Activated T-helper 2 cell treated with anti-CD3 and anti-CD28 coated beads, Interferon-gamma antibody, Interleukin-2, Interleukin-4, amounts not matched to agents 10 μg/mL and 5 μg/mL and 100 μg/mL, durations not matched to agents 14 hours and 24 hours and 36 hours (primary cell): ENCODE data around the gene KLHL24. TPM values are rescaled to one million over a fixed set of nuclear protein-coding genes. Genes with fewer than 3 reads are reported as not detected.
A peak's percentile ranks its signal among the peaks of the same experiment; 100 is the strongest.
"Not testable (repeated sequence)": the region's sequence is repeated elsewhere in the genome, so short reads cannot be mapped to it uniquely, and the experiment has no call there.

Experiments used
- DNase-seq: peaks from one replicate; pipeline ENCODE4 v3.0.0; 2021; ENCODE audit warnings: low spot score
- H3K27ac Mint-ChIP-seq: one replicate; pipeline ENCODE4 v1.8.0; 2021; ENCODE audit warnings: mixed read lengths
- H3K27me3 Mint-ChIP-seq: one replicate; pipeline ENCODE4 v1.8.0; 2021; ENCODE audit warnings: low read depth, mixed read lengths
- H3K36me3 Mint-ChIP-seq: one replicate; pipeline ENCODE4 v1.8.0; 2021; ENCODE audit warnings: low read depth, mixed read lengths
- H3K4me1 Mint-ChIP-seq: one replicate; pipeline ENCODE4 v1.8.0; 2021; ENCODE audit warnings: low read depth, mixed read lengths
- H3K4me3 Mint-ChIP-seq: one replicate; pipeline ENCODE4 v1.8.0; 2021; ENCODE audit warnings: low read depth, mild to moderate bottlenecking, moderate library complexity, mixed read lengths
- H3K9me3 Mint-ChIP-seq: one replicate; pipeline ENCODE4 v1.8.0; 2021; ENCODE audit warnings: mixed read lengths
- intact Hi-C: fragments of 100-400 bp; cut with micrococcal nuclease; formaldehyde crosslinking; loops from one replicate; pipeline ENCODE4 v1.15.1; 2023
- total RNA-seq: library from RNA; stranded (reverse); gene quantifications from 2 replicates; pipeline ENCODE4 v1.2.3, GENCODE V29; 2022

Gene KLHL24
- total RNA-seq, 1 donor from 2014 or later: 8.7 TPM

- H3K27me3 Mint-ChIP-seq, H3K9me3 Mint-ChIP-seq, H3K4me3 Mint-ChIP-seq, H3K27ac Mint-ChIP-seq, H3K36me3 Mint-ChIP-seq, H3K4me1 Mint-ChIP-seq, DNase-seq, intact Hi-C loops: not testable (repeated sequence)
Measured at GRCh38 chr3:183689621-183690020, 54.2 kb downstream of the KLHL24 start.

- H3K27ac Mint-ChIP-seq: no peak overlapping the region
- no peaks in the 10 kb centered on the region for H3K4me1 Mint-ChIP-seq
- peaks cover 3% of the 10 kb centered on the region for H3K27me3 Mint-ChIP-seq
- H3K36me3 Mint-ChIP-seq: no peaks in the 10 kb centered on the region
- intact Hi-C loops: no loop called here
- no peaks in the 10 kb centered on the region for H3K9me3 Mint-ChIP-seq
- no peak overlapping the region for H3K4me3 Mint-ChIP-seq
- DNase-seq: no peak
Measured at GRCh38 chr3:183690402-183690995, 55.1 kb downstream of the KLHL24 start.

GRCh38 chr3:183692436-183692835 is 57.0 kb downstream of the KLHL24 start:
- H3K36me3 Mint-ChIP-seq: no peaks in the 10 kb centered on the region
- no peak overlapping the region for H3K27ac Mint-ChIP-seq
- no peak for DNase-seq
- H3K9me3 Mint-ChIP-seq: no peaks in the 10 kb centered on the region
- H3K27me3 Mint-ChIP-seq: no peaks in the 10 kb centered on the region
- intact Hi-C loops: no loop called here
- peaks cover 5% of the 10 kb centered on the region for H3K4me1 Mint-ChIP-seq
- no peak overlapping the region for H3K4me3 Mint-ChIP-seq

- Mint-ChIP-seq H3K27me3 (no peaks in the 10 kb centered on the region), H3K4me1 (peaks cover 25% of the 10 kb centered on the region), H3K27ac (no peak overlapping the region), H3K9me3 (no peaks in the 10 kb centered on the region), H3K36me3 (peaks cover 23% of the 10 kb centered on the region), H3K4me3 (no peak overlapping the region)
- intact Hi-C loops: no loop called here
- no peak for DNase-seq
Measured at GRCh38 chr3:183695569-183696364, 60.3 kb downstream of the KLHL24 start.

- Mint-ChIP-seq H3K27me3 (no peaks in the 10 kb centered on the region), H3K27ac (peak overlapping the region; percentile 81), H3K4me1 (peaks cover 29% of the 10 kb centered on the region), H3K4me3 (peak overlapping the region; percentile 77), H3K36me3 (peaks cover 30% of the 10 kb centered on the region), H3K9me3 (no peaks in the 10 kb centered on the region)
- no peak for DNase-seq
- intact Hi-C loops: loop anchor here (1.0 kb wide), 2 partner anchors 61 to 142 kb away; partner anchors contain the start of gene KLHL6
Measured at GRCh38 chr3:183697123-183697609, 61.7 kb downstream of the KLHL24 start.

- H3K27me3 Mint-ChIP-seq: no peaks in the 10 kb centered on the region
- H3K4me1 Mint-ChIP-seq: peaks cover 29% of the 10 kb centered on the region
- peak within 1 kb of the TSS; percentile 84 for H3K27ac Mint-ChIP-seq
- DNase-seq: peak; percentile 66
- H3K9me3 Mint-ChIP-seq: no peaks in the 10 kb centered on the region
- H3K4me3 Mint-ChIP-seq: peak within 1 kb of the TSS; percentile 97
- intact Hi-C loops: loop anchor here (1.0 to 2.0 kb wide), 3 partner anchors 61 to 229 kb away; partner anchors contain the start of gene KLHL6
- H3K36me3 Mint-ChIP-seq: peaks cover 30% of the 10 kb centered on the region
Measured at GRCh38 chr3:183697610-183698317, 62.3 kb downstream of the KLHL24 start, which contains the start of gene YEATS2. Gene YEATS2, plus strand, starts transcription at chr3:183697797. Its CDS starts 17,366 bp downstream, at chr3:183715163.

GRCh38 chr3:183698318-183698751 is 62.9 kb downstream of the KLHL24 start:
- Mint-ChIP-seq H3K9me3 (no peaks in the 10 kb centered on the region), H3K36me3 (peaks cover 30% of the 10 kb centered on the region), H3K4me3 (peak overlapping the region; percentile 97), H3K27me3 (no peaks in the 10 kb centered on the region), H3K4me1 (peaks cover 30% of the 10 kb centered on the region), H3K27ac (peak overlapping the region; percentile 84)
- peak; percentile 25 for DNase-seq
- intact Hi-C loops: loop anchor here (2.0 kb wide), 1 partner anchor 230 kb away; no protein-coding TSS in a partner anchor

GRCh38 chr3:183698756-183699155 is 63.3 kb downstream of the KLHL24 start:
- Mint-ChIP-seq H3K36me3 (peaks cover 30% of the 10 kb centered on the region), H3K27ac (peak overlapping the region; percentile 84), H3K4me1 (peaks cover 31% of the 10 kb centered on the region), H3K27me3 (no peaks in the 10 kb centered on the region), H3K9me3 (no peaks in the 10 kb centered on the region), H3K4me3 (peak overlapping the region; percentile 97)
- intact Hi-C loops: loop anchor here (2.0 kb wide), 1 partner anchor 230 kb away; no protein-coding TSS in a partner anchor
- no peak for DNase-seq

GRCh38 chr3:183699238-183699947 is 64.0 kb downstream of the KLHL24 start:
- H3K9me3 Mint-ChIP-seq: no peaks in the 10 kb centered on the region
- intact Hi-C loops: loop anchor here (2.0 kb wide), 1 partner anchor 231 kb away; no protein-coding TSS in a partner anchor
- no peak for DNase-seq
- peaks cover 34% of the 10 kb centered on the region for H3K4me1 Mint-ChIP-seq
- H3K4me3 Mint-ChIP-seq: peak overlapping the region; percentile 97
- H3K36me3 Mint-ChIP-seq: peaks cover 34% of the 10 kb centered on the region
- H3K27ac Mint-ChIP-seq: peak overlapping the region; percentile 84
- H3K27me3 Mint-ChIP-seq: no peaks in the 10 kb centered on the region

GRCh38 chr3:183701744-183702143 is 66.3 kb downstream of the KLHL24 start:
- H3K4me3 Mint-ChIP-seq: no peak overlapping the region
- H3K27me3 Mint-ChIP-seq: no peaks in the 10 kb centered on the region
- H3K9me3 Mint-ChIP-seq: no peaks in the 10 kb centered on the region
- no peak overlapping the region for H3K27ac Mint-ChIP-seq
- intact Hi-C loops: no loop called here
- H3K36me3 Mint-ChIP-seq: peaks cover 45% of the 10 kb centered on the region
- no peak for DNase-seq
- H3K4me1 Mint-ChIP-seq: peaks cover 36% of the 10 kb centered on the region

GRCh38 chr3:183703892-183704291 is 68.5 kb downstream of the KLHL24 start:
- H3K4me3 Mint-ChIP-seq, intact Hi-C loops, DNase-seq, H3K27me3 Mint-ChIP-seq, H3K9me3 Mint-ChIP-seq: not testable (repeated sequence)
- H3K27ac Mint-ChIP-seq: peak overlapping the region; percentile 64
- H3K36me3 Mint-ChIP-seq: peaks cover 44% of the 10 kb centered on the region
- H3K4me1 Mint-ChIP-seq: peaks cover 33% of the 10 kb centered on the region

GRCh38 chr3:183710231-183710630 is 74.8 kb downstream of the KLHL24 start:
- Mint-ChIP-seq H3K4me1 (peaks cover 8% of the 10 kb centered on the region), H3K36me3 (peaks cover 24% of the 10 kb centered on the region), H3K4me3 (no peak overlapping the region), H3K27me3 (no peaks in the 10 kb centered on the region), H3K27ac (no peak overlapping the region), H3K9me3 (no peaks in the 10 kb centered on the region)
- intact Hi-C loops: no loop called here
- no peak for DNase-seq
